Measurements from ENCODE around the gene RAB9A. TPM values are rescaled to one million over a fixed set of nuclear protein-coding genes. Genes with fewer than 3 reads are reported as not detected.
A peak's percentile ranks its signal among the peaks of the same experiment; 100 is the strongest.

RAB9A gene
- total and polyA plus RNA-seq, 2 donors (not counting 3 experiments of a cell fraction or from before 2014, with no cell fraction given): 11.5 to 19.2 TPM

DNA sequence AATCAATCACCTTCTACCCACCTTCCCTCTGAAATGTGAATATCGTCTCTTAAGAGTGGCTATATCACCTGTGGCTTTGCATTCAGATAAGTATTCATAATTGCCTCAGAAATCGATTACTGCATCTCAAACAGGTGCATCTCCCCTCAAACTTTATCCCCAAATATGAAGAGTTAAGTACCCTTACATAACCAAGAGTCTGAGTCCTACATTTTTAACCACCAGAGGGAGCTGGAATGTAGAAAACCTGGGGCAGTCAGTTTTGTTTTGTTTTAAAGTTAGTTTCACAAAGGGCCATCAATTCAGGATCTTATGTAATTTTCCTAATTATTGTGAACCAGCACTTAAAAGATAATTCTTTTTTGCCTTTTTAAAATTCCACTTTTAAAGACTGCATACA lies 30.3 kb upstream of the RAB9A start:
- H3K27me3 ChIP-seq (ENCODE audit: control insufficient read depth in 2 of 2, insufficient read depth in 2 of 2, low read length in 2 of 2): no peaks in the 10 kb centered on the region
- H3K27ac ChIP-seq (ENCODE audit: insufficient read depth, low read depth, low read length): no peak overlapping the region
- dilution Hi-C loops (cut with MboI; ENCODE audit: extremely low pct_ligation_motif_present, low sequenced_read_pairs): no loop called here
- H3K9me1 ChIP-seq (replicated peaks; ENCODE audit: control insufficient read depth, extremely low read depth, insufficient read depth, low read length): no peaks in the 10 kb centered on the region
- H3K4me3 ChIP-seq (replicated peaks in 1 of 3; ENCODE audit: insufficient read depth in 1 of 3, low read depth in 1 of 3, low read length in 3 of 3): no peak overlapping the region
- DNase-seq (ENCODE audit: low read depth, low spot score) (peak; percentile 52), FAIRE-seq (peak; percentile 86)
- H3K4me2 ChIP-seq (ENCODE audit: insufficient read depth, low read length): no peak overlapping the region
- BruUV-seq (replicated peaks): no TSS peak
- no peaks in the 10 kb centered on the region for H3K9me3 ChIP-seq (replicated peaks; ENCODE audit: control insufficient read depth, insufficient read depth, low read length)
- no peak overlapping the region for H3K9ac ChIP-seq (replicated peaks; ENCODE audit: extremely low read depth, insufficient read depth, low read length)
- intact Hi-C loops (cut with micrococcal nuclease): loop anchor here (1.0 kb wide), 3 partner anchors 77 to 374 kb away; no protein-coding TSS in a partner anchor
- H3K4me1 ChIP-seq (ENCODE audit: control insufficient read depth, extremely low read depth, insufficient read depth, low read length): peaks cover 3% of the 10 kb centered on the region
- ChIA-PET CTCF (interaction anchor here (1.0 to 1.9 kb wide), 9 partner anchors 11 to 712 kb away, joined by 3 to 8 read pairs (median 3); partner anchors contain the start of genes OFD1, RAB9A and TRAPPC2), POLR2A (no interaction called here)
- no peaks in the 10 kb centered on the region for H4K20me1 ChIP-seq (replicated peaks; ENCODE audit: control insufficient read depth, extremely low read depth, insufficient read depth, low read length)
- H2AFZ ChIP-seq (ENCODE audit: low read depth, low read length): peak overlapping the region; percentile 64
- H3K79me2 ChIP-seq (ENCODE audit: control insufficient read depth, insufficient read depth, low read length): no peaks in the 10 kb centered on the region
- TF ChIP-seq POLR2A (IDR thresholded peaks at IDR 0.05; ENCODE audit: low read depth, low read length) (no peak), CTCF (IDR thresholded peaks at IDR 0.05; ENCODE audit: extremely low read depth in 1 of 2, insufficient read depth in 1 of 2, low read depth in 1 of 2, low read length in 2 of 2) (peak; percentile 19 to 24), POLR2AphosphoS5 (IDR thresholded peaks at IDR 0.05; ENCODE audit: insufficient read depth, low read depth, low read length) (no peak)
- no peaks in the 10 kb centered on the region for H3K36me3 ChIP-seq (ENCODE audit: control insufficient read depth in 2 of 2, extremely low read depth in 1 of 2, insufficient read depth in 2 of 2, low read length in 2 of 2)

DNA sequence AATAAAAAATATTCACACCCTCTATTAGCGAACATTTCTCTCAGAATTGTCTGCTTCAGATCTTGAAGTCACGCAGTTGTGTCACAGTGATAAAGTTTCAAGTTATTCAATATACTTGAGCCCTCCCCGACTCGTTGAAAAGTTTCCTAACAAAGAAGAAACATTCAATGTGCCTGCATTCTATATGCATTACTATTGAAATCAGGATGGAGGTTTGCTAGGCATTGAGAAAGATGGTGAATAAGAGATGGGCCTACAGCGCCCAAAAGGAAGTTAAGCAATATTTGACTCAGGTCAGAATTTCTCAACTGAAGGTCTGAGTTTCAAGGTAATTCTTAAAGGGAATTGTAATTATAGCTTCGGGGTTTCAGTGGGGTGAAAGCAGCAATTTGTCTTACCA lies 29.9 kb upstream of the RAB9A start:
- no peaks in the 10 kb centered on the region for H3K9me3 ChIP-seq (replicated peaks; ENCODE audit: control insufficient read depth, insufficient read depth, low read length)
- no peaks in the 10 kb centered on the region for H3K4me1 ChIP-seq (ENCODE audit: control insufficient read depth, extremely low read depth, insufficient read depth, low read length)
- dilution Hi-C loops (cut with MboI; ENCODE audit: extremely low pct_ligation_motif_present, low sequenced_read_pairs) (no loop called here), intact Hi-C loops (cut with micrococcal nuclease) (no loop called here)
- no peaks in the 10 kb centered on the region for H3K27me3 ChIP-seq (ENCODE audit: control insufficient read depth in 2 of 2, insufficient read depth in 2 of 2, low read length in 2 of 2)
- CTCF ChIA-PET: interaction anchor here (1.0 to 1.9 kb wide), 9 partner anchors 10 to 712 kb away, joined by 3 to 8 read pairs (median 3); partner anchors contain the start of genes OFD1, RAB9A and TRAPPC2
- H3K4me3 ChIP-seq (replicated peaks in 1 of 3; ENCODE audit: insufficient read depth in 1 of 3, low read depth in 1 of 3, low read length in 3 of 3): no peak overlapping the region
- no peaks in the 10 kb centered on the region for H3K36me3 ChIP-seq (ENCODE audit: control insufficient read depth in 2 of 2, extremely low read depth in 1 of 2, insufficient read depth in 2 of 2, low read length in 2 of 2)
- BruUV-seq (replicated peaks): no TSS peak
- no peak for DNase-seq (ENCODE audit: low read depth, low spot score)
- no peak overlapping the region for H3K4me2 ChIP-seq (ENCODE audit: insufficient read depth, low read length)
- peak overlapping the region; percentile 64 for H2AFZ ChIP-seq (ENCODE audit: low read depth, low read length)
- no peak overlapping the region for H3K27ac ChIP-seq (ENCODE audit: insufficient read depth, low read depth, low read length)
- no peaks in the 10 kb centered on the region for H4K20me1 ChIP-seq (replicated peaks; ENCODE audit: control insufficient read depth, extremely low read depth, insufficient read depth, low read length)
- POLR2A ChIA-PET: no interaction called here
- FAIRE-seq: no peak
- H3K79me2 ChIP-seq (ENCODE audit: control insufficient read depth, insufficient read depth, low read length): no peaks in the 10 kb centered on the region
- H3K9ac ChIP-seq (replicated peaks; ENCODE audit: extremely low read depth, insufficient read depth, low read length): no peak overlapping the region
- no peaks in the 10 kb centered on the region for H3K9me1 ChIP-seq (replicated peaks; ENCODE audit: control insufficient read depth, extremely low read depth, insufficient read depth, low read length)
- TF ChIP-seq MYC (IDR thresholded peaks at IDR 0.05; ENCODE audit: low read depth, low read length) (no peak), POLR2A (IDR thresholded peaks at IDR 0.05; ENCODE audit: low read depth, low read length) (no peak), EZH2 (IDR thresholded peaks at IDR 0.05; ENCODE audit: borderline replicate concordance, low read depth, low read length, severe bottlenecking) (no peak), FOS (IDR thresholded peaks at IDR 0.05; ENCODE audit: borderline replicate concordance, insufficient read depth, low read length) (no peak), JUN (IDR thresholded peaks at IDR 0.05; ENCODE audit: borderline replicate concordance, insufficient read depth, insufficient read length, low read depth) (no peak), GATA2 (IDR thresholded peaks at IDR 0.05; ENCODE audit: insufficient read depth, insufficient read length, low read depth, low read length) (no peak), POLR2AphosphoS5 (IDR thresholded peaks at IDR 0.05; ENCODE audit: insufficient read depth, low read depth, low read length) (no peak), CTCF (IDR thresholded peaks at IDR 0.05; ENCODE audit: extremely low read depth in 1 of 2, insufficient read depth in 1 of 2, low read depth in 1 of 2, low read length in 2 of 2) (no peak)
- TF ChIP-seq, protein P1, sequence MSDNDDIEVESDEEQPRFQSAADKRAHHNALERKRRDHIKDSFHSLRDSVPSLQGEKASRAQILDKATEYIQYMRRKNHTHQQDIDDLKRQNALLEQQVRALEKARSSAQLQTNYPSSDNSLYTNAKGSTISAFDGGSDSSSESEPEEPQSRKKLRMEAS (IDR thresholded peaks at IDR 0.05; ENCODE audit: insufficient read depth, insufficient read length): no peak
